GM21529 (cell line): ENCODE results near the gene SSNA1.

ENCODE experiments used
- ATAC-seq: cut with Tn5 transposase; IDR thresholded peaks from one replicate; pipeline ENCODE4 v1.9.1; 2021; ENCODE audit not compliant: unreplicated experiment

Gene SSNA1

DNA sequence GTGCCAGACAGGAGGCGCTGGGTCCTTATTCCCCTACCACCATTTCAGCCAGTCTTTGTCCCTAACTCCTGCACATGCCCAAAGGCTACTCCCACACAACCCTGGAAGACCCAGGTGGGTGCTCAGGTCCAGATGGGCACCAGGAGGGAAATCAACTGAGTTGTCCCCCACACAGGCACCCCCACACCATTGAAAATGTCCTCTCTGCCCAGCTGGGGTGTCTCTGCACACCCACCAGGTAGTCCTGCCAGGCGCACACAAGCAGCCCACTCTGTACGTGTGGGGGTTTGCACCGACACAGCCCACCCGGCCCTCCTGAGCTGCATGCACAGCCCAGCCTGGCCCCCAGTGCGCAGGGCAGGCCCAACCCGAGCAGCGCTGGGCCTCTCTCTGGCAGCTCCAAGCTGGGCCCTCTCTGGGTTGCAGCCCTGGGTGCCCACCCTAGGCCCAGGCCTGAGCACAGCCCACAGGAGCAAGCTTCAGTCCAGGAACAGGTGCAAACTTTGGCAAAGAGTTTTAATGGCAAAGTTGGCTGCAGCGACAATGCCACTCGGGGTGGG, 31.4 kb downstream of the SSNA1 start:
- ATAC-seq, result no peak

DNA sequence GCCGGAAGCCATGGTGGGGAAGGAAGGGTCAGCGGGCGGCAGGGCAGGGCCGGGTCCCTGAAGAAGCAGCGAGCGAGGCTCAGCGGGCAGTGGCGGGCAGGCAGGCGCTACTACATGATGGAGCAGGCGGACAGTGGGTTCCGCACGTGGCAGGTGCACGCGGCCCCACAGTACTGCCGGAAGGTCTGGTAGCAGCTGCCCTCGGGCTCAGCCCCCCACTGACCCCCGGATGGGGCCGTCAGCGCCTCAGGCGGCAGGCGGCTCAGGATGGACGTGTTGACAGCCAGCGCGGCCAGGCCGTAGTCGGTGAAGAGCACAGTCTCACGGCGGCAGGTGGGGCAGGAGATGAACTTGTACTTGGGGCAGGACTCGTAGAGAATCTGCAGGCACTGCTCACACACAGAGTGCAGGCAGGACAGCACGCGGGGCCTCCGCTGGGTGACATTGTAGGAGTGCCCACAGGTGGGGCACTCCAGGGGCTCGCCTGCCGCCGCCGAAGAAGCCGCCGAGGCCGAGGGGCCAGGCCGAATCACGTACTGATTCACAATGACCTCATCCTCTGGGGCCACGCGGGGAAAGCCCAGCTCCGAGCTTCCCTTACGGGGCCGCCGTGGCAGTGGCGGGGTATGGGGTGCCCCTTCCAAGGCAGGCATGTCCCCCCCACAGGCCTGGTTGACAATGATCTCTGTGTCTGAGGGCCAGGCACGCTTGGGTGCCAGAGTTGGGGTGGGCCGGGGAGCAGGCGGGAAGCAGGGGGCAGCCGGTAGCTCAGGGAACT, 32.0 kb downstream of the SSNA1 start:
- ATAC-seq, result no peak

DNA sequence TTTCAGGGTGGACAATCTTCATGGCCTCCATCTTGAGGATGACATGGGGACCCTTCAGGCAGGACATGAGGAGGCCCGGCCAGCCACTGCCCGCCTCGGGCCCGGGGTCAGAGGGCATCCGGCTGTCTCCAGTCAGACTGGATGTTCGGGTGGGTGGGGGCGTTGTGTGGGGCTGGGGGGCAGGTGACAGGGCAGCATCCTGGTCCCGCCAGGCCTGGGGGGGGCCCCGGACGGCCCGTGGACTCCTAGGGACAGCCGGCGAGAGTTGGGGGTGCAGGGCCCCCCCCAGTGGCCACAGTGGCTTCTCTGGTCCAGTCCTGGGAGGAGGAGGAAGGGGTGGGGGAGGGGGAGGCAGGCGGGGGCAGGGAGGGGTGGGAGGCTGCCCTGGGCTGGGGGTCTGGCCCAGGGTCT, 32.6 kb downstream of the SSNA1 start:
- ATAC-seq, result no peak

DNA sequence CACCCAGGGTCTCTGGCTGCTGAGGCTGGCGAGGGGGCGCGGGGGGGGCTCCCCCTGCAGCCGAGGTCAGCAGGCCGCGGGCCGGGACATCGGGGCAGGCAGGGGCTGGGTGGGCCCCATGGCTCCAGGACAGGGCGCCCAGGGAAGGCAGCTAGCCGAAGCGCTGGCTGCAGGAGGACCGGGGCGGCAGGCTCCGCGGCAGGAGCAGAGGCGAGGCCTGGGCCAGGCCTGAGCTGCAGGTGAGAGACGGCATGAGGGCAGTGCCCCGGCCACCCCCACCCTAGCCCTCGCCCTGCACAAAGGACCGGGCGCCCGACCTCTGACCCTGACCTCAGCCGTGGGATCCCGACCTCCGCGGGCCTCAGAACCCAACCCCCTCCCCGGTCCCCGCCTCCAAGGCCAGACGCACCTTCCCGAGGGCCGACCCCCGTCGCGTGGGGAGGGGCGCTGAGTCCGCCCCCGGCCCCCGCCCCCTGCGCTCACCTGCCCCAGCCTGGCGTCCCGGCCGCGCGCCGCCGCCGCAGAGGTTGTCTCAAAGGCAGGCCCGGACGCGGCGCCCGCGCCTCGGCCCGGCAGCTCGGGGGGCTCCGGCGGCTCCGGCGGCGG, 33.1 kb downstream of the SSNA1 start:
- ATAC-seq, result no peak

DNA sequence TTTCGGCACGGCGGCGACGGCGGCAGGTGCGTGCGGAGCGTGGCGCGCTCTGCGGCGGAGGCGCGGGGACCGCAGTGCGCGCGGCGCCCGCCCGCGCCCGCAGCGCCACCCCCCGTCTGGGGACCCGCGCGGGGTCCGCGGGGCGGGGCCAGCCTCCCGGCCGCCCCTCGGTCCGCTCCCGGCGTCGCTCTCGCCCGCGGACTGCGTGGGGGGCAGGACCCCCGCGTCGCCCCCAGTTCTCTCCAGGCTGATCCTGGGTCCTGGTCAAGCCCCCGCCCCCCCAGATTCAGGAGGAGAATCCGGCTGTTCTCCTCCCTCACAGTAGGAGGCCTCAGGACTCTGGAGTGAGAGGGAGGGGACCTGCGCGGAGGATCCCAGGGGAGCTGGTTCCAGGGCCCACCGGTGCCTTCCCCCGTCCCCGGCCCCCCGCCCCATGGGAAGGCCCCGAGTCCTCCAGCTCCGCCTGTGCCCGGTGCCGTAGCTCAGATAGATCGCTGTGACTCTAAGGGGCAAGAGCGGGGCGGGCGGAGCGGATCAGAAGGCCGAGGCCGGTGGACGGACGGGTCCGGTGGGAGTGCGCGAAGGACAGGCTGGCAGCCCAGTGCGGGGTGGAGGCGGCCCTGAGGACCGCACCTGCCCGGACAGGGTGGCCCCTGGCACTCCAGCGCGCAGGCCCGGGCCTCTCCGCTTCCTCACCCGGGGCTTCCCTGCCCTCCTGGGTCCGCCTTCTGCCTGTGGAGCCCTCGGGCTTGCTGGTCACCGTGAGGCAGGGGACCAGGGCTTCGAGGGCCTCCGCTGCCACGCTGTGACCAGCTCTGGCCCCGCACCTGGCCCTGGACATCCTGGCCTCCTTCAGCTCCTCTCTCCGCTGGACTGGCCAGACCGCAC, 34.0 kb downstream of the SSNA1 start, which contains the start of gene RNF208:
RNF208 (minus strand) TSS at position 51 of the 888 bp plus-strand sequence. CDS start 1,028 bp downstream, outside the sequence.
- peak; percentile 2 for ATAC-seq

DNA sequence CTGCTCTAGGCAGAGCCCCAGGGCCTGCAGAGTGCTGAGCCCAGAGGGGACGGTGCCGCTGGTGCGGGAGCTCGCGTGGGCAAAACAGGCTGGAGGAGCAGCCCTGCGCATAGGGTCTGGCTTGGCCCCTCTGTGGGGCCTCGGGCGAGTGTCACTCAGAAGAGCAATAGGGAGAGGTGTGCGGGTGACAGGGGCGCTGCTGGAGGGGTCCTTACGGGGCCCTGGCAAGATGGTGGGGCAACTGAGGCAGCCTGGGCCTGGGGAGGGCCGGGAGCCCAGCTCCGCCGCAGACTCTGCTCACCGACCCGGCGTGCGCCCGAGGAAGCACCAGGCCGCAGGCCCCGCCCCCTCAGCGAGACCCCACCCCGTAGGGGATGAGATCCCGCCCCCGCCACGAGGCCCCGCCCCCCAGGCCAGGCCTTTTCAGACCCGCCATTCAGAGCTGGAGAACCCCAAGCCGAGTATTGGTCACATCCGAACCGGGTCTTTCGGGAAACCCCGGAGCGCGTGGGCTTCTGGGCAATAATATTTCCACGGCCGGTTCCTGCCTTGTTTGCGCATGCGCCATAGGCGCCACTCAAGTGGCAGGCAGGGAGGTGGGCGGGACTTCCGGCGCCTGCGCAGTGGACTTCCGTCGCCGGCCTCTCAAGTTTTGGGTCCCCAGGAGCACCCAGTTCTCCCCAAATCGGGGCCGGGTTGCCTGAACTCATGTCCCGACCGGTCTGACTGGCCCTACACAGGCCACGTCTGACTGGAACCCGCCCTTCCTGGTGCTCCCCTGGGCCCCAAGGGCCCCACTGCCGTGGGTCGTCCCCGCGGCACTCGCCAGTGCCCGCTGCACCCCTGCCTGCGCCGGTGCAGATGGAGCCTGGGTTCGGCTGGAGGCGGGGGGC, 34.8 kb downstream of the SSNA1 start:
- ATAC-seq, result peak; percentile 76

DNA sequence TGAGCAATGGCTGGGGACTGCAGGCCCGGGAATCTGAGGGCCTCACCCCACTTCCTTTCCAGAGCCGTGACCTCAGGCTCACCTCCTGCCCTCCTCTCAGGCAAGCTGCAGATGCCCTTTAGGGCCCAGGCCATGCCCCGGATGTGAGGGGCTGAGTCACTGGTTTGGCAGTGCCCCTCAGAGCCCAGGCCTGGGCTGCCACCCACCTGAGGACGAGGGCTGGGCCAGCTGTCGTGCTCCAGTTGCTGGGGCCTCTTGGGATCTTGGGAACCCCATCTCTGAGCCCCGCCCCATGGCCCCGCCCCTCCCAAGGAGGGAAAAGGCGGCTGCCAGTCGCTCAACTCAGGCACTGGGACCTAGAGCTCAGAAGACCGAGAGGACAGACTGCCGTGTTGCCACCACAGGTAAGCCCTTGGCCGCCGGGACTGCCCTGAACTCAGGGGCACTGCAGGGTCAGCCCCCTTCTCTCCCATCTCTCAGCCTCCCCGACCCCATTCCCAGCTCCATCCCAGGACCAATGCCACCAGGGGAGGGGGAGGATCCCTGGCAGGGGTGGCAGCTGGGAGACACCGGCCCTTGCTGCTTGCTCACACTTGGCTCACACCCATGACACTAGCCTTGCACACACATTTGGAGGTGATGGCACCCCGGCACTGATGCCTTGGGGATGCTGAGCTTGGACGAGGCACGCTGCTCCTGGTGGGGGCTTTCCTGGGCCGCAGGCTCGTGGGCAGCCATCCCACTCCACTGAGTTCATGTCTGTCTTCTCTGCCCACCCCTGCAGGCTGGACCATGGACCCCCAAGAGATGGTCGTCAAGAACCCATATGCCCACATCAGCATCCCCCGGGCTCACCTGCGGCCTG, 36.6 kb downstream of the SSNA1 start, which contains the start of gene CYSRT1:
CYSRT1 (plus strand) TSS at position 345 of the 865 bp plus-strand sequence; CDS start at position 793, 448 bp downstream.
- ATAC-seq, result no peak

DNA sequence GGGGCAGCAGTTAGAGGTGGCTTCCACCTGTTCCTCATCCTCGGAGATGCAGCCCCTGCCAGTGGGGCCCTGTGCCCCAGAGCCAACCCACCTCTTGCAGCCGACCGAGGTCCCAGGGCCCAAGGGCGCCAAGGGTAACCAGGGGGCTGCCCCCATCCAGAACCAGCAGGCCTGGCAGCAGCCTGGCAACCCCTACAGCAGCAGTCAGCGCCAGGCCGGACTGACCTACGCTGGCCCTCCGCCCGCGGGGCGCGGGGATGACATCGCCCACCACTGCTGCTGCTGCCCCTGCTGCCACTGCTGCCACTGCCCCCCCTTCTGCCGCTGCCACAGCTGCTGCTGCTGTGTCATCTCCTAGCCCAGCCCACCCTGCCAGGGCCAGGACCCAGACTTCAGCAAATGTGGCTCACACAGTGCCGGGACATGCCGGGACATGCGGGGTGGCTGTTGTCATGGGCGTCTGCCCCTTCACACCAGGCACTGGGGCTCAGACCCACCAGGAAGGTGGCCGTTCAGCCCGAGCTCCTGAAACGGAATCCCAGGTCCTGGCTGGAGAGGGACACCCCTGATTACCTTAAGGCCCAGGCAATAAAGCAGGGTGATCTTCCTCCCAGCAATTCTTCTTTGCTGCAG, 37.3 kb downstream of the SSNA1 start:
- no peak for ATAC-seq

DNA sequence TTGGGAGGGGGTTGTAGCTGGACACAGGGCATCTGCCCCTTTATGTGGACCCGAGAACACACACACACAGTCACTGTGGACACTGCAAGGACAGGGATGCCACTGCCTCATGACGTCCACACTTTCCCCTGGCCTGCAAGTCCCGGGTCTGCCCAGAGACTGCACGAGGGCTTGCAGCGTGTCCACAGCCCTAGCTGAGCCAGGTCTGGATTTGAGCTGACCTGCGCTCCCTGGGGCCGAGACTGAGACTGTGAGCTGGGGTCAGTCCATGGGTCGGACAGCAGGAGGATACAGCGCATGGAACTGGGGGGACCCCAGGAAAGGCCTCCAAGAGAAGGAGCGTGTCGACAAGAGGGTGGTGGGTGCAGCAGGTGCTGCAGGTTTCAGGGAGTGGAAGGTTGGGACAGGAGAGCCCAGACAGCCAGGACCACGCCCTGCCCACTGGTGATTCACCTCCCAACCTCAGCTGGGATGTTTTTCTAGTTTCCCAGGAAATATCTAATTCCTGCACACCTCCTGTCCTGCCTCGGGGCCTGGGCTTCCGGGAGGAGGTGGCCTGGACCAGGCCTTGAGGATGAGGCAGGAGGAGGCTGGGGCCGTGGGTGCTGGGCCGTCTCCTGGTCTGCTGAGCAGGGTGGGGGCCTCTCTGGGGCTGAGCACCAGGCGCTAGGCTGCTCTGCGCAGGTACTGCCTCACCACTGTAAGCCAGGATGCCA, 38.0 kb downstream of the SSNA1 start:
- ATAC-seq, result no peak

DNA sequence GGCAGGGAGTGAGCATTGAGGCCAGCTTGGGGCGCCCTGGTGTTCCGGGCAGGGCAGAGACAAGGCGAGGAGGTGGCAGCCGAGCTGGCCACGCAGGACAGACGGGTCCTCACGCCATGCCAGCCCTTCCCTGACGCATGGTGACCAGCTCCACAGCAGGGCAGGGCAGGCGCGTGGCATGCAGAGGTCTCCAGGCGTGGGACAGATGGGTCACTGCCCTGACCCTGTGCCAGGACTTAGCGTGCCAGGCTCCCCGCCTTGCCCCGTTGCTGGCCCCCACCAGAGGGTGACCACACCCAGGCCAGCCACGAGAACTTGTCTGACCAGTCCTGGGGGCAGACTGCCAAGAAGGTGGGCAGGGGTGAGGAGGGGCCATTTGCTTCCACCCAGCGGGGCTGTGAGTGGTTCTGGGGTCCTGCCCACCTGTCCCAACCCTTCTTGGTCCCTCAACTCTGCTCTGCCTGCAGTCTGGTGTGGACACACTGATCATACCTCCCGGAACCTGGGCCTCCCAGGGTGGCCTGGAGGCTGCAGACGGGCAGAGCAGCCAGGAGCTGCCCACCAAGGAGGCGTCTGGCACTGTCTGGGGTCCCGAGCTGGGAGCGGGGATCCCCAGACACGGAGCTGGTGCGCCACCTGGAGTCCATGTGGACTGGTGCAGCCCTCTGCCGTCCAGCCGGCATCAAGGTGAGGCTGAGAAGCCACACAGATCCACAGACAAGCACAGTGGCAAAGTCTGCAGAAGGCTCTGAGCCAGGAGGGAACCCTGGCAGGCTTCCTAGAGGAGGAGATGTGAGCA, 38.8 kb downstream of the SSNA1 start, which contains the start of gene RNF224:
RNF224 (plus strand) TSS at position 449 of the 799 bp plus-strand sequence. CDS start 834 bp downstream, outside the sequence.
- ATAC-seq, result no peak

DNA sequence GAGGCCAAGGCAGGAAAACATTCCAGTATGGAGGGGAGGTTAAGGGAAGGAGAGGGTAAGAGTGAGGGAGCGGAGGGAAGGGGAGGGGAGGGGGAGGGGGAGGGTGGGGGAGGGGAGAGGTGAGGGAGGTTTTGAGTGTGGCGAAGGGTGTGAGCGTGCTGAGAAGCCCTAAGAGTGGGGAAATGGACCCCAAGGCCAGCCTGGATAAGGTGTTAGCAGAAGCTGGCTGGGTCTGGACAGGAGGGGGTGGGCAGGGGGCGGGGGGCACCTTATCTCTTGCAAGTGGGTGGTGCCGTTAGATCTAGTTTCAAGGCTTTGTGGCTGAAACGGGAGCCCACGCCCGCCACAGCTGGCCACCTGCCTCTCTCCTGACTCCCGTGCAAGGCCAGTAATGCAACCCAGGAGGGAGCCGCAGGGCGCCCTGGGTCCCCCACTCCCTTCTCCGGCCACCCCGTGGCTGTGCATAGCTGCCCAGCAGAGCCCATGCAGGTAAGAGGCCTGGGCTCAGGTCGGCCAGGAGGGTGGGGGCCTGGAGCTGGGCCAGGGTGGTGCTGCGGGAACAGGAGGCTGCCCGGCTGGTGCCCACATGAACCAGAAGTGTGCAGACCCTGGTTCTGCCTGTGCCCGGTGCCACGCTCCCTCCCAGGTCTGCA, 39.5 kb downstream of the SSNA1 start:
- no peak for ATAC-seq

DNA sequence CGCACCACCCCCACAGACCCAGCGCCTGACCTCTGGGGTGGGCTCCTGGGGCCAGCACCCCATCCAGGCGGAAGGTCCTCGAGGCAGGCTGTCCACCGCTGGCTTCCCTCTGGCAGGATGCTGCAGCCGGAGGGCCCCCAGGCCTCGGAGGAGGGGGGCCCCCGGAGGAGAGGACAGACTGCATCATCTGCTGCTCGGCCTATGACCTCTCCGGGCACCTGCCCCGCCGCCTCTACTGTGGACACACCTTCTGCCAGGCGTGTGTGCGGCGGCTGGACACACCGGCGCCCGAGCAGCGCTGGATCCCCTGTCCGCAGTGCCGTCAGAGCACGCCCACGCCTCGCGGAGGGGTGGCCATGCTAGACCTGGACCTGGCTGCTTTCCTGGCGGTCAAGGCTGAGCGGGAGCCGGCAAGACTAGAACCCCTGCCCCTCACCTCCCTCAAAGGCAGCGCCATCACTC, 40.1 kb downstream of the SSNA1 start:
- no peak for ATAC-seq

DNA sequence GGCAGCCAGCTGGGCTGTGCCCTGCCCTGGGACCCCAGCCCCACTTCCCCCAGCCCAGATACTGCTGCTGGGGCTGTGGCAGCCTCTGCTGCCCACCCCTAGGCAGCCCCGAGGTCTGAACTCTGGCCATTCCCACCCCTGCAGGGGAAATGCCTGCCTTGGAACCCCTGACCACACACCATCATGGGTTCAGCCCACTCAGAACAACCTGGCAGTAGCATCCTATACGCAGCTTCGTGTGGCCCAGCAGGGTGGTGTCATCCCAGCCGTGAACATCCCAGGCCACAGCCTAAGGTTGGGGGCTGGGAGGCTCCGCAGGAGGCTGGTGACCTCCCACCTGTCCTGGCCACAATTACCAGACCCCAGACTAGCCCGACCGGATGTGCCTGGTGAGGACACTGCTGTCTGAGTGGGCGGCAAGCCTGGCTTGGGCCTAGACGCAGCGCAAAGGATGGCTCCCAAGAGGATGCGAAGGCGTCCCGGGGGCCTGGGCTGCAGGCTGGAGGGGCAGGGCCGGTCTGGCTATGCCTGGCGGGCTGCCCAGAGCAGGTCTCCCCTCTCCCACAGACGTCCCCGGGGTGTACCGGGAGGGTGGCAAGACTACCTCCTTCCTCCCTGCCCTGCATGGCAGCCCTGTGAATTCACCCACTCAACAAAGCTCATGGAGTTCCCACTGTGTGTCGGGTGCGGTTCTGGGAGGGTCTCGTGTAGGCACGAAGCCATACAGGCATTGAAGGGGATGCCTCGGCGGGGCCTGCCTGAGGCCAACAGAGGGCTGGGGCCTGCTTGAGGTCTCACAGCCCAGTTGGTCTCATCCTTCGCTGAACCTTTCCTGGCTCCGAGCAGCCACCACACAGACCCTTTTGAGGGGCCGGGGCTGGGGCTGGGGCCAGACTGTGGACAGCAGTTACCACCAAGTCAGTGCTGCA, 40.8 kb downstream of the SSNA1 start:
- no peak for ATAC-seq

DNA sequence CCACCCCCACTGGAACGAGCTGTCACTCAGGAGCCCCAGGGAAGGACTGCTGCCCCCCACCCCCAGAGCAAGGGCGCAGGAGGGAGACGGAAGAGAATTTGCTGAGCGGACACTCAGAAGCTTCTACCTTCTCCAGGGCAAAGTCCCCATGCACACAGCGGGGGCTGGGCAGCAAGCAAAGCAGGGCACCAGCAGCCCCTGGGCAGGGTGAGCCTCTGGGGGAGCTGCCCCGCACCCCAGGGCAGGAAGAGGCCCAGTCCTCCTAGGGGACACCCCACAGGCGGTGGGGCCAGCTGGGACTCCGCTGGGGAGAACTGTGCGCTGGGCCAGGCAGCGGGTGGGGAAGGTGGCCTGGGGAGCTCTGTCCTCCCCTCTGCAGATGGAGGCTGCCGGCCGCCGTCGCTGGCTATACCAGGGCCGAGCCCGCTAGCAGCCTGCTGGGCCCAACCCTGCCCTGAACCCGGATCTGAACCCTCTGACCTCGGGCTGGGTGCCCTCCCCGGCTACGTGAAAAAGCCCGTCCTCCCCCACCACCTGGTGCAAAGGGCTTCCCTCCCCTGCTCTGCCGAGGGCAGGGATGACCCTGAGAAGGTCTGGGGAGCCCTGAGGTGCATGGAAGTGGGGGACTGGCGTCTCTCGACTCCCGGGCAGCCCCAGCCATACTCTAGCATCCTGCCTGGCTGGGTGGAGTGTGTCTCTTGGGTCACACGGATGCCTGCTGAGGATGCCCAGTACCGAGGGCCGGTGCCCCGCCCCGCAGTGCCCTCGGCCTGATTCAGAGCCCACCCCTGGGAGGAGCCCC, 41.6 kb downstream of the SSNA1 start:
- ATAC-seq, result no peak
